Loucy (cell line): ENCODE results near the gene PTPRC.

Experiments used
- EZH2phosphoT487 ChIP-seq: fragments of 200-600 bp; IDR thresholded peaks from 2 replicates; pipeline ENCODE4 v1.6.1; 2018; ENCODE audit warnings: antibody characterized with exemption, mild to moderate bottlenecking, moderate library complexity, borderline replicate concordance
- TF ChIP-seq, protein P1 (sequence below): fragments of 200-600 bp; sonication (generic); conservative IDR thresholded peaks from 2 replicates; pipeline ENCODE4 v1.5.1; 2014; ENCODE audit warnings: mild to moderate bottlenecking, antibody characterized with exemption, low read length

DNA sequence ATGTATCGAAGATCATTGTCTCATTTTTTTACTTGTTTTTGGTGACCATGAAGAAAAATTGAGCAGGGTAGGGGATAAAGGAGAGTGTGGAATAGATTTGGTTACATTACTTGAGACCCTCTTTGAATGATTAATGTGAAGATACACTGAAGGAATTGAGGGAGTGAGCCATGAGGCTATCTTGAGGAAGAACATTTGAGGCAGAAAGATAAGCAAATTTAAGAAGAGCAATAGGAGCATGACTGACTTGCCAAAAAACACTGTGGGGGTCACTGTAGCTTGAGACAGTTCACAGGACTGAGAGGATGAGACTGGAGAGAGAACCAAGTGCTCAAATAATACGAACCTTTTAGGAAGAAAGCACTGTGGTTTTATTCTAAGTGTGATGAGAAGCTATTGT, 43.1 kb upstream of the PTPRC start:
- TF ChIP-seq, protein P1, sequence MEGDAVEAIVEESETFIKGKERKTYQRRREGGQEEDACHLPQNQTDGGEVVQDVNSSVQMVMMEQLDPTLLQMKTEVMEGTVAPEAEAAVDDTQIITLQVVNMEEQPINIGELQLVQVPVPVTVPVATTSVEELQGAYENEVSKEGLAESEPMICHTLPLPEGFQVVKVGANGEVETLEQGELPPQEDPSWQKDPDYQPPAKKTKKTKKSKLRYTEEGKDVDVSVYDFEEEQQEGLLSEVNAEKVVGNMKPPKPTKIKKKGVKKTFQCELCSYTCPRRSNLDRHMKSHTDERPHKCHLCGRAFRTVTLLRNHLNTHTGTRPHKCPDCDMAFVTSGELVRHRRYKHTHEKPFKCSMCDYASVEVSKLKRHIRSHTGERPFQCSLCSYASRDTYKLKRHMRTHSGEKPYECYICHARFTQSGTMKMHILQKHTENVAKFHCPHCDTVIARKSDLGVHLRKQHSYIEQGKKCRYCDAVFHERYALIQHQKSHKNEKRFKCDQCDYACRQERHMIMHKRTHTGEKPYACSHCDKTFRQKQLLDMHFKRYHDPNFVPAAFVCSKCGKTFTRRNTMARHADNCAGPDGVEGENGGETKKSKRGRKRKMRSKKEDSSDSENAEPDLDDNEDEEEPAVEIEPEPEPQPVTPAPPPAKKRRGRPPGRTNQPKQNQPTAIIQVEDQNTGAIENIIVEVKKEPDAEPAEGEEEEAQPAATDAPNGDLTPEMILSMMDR: no peak
- TF ChIP-seq EZH2phosphoT487: no peak
